A549 treated with CORT108297 at 1 μM for 4 hours (cell line): Measurements from ENCODE around the gene ARHGAP10. TPM values are rescaled to one million over a fixed set of nuclear protein-coding genes. Genes with fewer than 3 reads are reported as not detected.

Experiments
- total RNA-seq: library from RNA; stranded (reverse); fragments of 200-300 nt; extraction: Qiagen RNA extraction; gene quantifications from 5 replicates; pipeline ENCODE4 v1.2.3, GENCODE V29; 2022

The ARHGAP10 gene, protein sequence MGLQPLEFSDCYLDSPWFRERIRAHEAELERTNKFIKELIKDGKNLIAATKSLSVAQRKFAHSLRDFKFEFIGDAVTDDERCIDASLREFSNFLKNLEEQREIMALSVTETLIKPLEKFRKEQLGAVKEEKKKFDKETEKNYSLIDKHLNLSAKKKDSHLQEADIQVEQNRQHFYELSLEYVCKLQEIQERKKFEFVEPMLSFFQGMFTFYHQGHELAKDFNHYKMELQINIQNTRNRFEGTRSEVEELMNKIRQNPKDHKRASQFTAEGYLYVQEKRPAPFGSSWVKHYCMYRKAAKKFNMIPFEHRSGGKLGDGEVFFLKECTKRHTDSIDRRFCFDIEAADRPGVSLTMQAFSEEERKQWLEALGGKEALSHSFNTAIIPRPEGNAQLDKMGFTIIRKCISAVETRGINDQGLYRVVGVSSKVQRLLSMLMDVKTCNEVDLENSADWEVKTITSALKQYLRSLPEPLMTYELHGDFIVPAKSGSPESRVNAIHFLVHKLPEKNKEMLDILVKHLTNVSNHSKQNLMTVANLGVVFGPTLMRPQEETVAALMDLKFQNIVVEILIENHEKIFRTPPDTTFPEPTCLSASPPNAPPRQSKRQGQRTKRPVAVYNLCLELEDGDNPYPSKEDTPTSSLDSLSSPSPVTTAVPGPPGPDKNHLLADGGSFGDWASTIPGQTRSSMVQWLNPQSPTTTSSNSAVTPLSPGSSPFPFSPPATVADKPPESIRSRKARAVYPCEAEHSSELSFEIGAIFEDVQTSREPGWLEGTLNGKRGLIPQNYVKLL
- 14.5 to 17.9 TPM (median 15.7 TPM) in 5 replicates for total RNA-seq

DNA sequence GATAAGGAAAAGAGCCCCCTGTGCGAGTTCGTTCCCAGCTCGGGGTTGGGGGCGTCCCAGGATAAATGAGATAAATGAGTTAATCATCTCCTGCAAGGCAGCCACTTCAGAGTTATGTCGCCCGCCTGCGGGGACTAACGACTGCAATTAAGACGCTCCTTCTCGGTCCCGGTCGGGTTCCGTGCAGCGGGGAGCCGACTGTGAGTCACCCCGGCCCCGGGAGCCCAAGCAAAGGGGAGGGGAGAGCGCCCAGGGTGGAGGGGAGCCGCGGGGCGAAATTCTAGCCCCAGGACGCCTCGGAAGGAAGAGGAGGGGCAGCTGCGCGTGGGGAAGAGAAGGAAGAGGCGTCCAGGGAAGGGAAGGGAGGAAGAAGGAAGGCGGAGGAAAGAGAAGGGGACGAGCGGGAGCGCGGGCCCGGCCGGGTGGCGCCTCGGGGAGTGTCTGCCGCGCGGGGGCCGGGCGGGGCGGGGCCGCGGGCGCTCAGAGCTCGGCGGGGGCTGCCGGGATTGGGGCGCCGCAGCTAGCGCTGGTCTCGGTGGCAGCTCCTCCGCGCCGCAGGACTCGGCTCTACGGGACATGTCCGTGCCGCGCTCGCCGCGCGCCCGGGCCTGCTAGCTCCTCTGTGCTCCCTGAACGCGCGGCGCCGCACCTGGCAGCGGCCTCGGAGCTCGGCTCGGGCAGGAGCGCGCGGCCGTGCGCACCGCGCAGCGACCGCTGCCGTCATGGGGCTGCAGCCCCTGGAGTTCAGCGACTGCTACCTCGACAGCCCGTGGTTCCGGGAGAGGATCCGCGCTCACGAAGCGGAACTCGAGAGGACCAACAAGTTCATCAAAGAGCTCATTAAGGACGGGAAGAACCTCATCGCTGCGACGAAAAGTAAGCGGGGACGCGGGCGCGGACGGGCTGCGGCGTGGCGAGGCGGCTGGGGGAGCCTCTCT lies at the start of gene ARHGAP10:
ARHGAP10 (plus strand) TSS at position 509 of the 938 bp plus-strand sequence; CDS start at position 723, 214 bp downstream.

DNA sequence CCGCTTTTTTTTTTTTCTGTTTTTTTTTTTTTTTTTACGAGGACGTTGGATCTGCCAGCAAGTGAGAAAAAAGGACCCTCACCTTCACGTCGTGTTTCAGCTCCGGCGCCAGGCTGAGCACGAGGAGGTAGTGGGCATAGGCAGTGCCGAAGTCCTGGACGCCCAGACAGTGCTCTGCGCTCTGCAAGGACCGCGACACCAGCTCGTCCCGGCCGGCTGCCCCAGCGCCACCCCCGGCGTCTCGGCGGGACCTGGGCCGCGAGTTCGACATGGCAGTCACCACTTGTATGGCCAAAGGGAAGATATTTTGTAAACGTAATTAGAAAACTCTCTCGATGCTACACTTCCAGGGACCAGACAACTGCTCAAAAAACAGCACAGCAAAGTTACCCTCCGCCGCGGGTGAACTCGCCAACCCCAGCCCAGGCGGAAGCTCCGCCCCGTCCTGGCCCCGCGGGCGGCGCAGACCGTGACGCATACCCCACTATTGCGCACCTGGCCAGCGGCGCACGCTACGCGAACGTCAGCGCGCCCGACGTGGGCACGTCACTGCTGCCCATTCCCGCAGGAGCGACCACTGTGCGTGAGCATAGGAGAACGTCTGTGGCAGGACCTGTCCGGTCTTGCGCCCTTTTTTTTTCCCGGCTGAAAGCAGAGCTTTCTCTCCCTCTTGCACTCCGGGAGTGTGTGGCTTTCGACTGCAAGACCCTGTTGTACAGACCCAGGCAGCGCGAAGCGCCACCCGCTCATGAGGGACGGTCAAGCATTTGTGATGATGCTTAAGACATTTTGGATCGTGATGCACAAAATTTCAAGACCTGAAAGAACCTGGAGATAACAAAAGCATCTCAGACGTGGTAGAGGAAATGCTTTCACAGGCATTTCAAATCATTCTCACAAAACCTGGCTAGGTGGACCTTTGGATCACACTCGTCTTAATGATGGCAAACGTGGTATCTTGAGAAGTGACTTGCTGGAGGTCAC lies 47.9 kb upstream of the ARHGAP10 start, which contains the start of gene PRMT9:
PRMT9 (minus strand) TSS at position 447 of the 984 bp plus-strand sequence; CDS start at position 271, 176 bp downstream.

Other genes with a start within 250 kb of the ARHGAP10 start
- gene TMEM184C, start 114.7 kb upstream of the ARHGAP10 start, total RNA-seq, result 21.2 to 22.5 TPM (median 21.7 TPM) in 5 replicates
- gene PRMT9, start 47.9 kb upstream of the ARHGAP10 start, total RNA-seq, result 2.8 to 3.3 TPM (median 3.0 TPM) in 5 replicates